ENCODE data around the gene IGFN1.

DNA sequence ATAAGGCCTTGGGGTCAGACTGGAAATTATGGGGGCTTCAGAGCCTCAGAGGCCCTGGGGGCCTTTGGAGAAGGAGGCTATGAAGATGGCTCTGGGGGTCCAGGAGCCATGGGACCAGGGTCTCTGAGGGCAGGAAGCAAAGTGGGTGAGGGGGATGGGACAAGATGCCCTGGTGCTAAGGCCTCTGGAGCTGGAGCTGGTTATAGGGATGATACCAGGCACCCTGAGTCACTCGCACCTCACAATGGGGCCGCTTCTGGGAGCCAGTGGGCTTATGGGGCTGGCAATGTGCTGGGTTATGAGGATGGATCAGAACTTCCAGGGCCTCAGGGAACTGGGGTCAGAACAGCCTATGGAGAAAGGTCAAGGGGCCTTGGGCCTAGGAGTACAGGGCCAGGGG lies 17.6 kb downstream of the IGFN1 start:
- TF ChIP-seq, protein P1, sequence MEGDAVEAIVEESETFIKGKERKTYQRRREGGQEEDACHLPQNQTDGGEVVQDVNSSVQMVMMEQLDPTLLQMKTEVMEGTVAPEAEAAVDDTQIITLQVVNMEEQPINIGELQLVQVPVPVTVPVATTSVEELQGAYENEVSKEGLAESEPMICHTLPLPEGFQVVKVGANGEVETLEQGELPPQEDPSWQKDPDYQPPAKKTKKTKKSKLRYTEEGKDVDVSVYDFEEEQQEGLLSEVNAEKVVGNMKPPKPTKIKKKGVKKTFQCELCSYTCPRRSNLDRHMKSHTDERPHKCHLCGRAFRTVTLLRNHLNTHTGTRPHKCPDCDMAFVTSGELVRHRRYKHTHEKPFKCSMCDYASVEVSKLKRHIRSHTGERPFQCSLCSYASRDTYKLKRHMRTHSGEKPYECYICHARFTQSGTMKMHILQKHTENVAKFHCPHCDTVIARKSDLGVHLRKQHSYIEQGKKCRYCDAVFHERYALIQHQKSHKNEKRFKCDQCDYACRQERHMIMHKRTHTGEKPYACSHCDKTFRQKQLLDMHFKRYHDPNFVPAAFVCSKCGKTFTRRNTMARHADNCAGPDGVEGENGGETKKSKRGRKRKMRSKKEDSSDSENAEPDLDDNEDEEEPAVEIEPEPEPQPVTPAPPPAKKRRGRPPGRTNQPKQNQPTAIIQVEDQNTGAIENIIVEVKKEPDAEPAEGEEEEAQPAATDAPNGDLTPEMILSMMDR (IDR thresholded peaks at IDR 0.05), result no peak
- TF ChIP-seq POLR2AphosphoS5 (IDR thresholded peaks at IDR 0.05), result no peak
